ENCODE measurements around the gene PDE1C.

PDE1C gene

GRCh38 chr7:32059289-32060011 lies 10.8 kb downstream of the PDE1C start:
- Histone ChIP-seq H3K4me3 (ENCODE audit: low read length) (no peak overlapping the region), H3K36me3 (ENCODE audit: control insufficient read depth, low read depth, low read length) (no peaks in the 10 kb centered on the region), H3K9me3 (ENCODE audit: control insufficient read depth, low read depth, low read length) (no peaks in the 10 kb centered on the region), H3K27me3 (ENCODE audit: control insufficient read depth, insufficient read depth, low read length) (peaks cover 7% of the 10 kb centered on the region), H3K27ac (ENCODE audit: low read length) (no peak overlapping the region), H3K9ac (ENCODE audit: low read length) (no peak overlapping the region), H3K4me1 (ENCODE audit: control insufficient read depth, low read depth, low read length) (peaks cover 14% of the 10 kb centered on the region)

DNA sequence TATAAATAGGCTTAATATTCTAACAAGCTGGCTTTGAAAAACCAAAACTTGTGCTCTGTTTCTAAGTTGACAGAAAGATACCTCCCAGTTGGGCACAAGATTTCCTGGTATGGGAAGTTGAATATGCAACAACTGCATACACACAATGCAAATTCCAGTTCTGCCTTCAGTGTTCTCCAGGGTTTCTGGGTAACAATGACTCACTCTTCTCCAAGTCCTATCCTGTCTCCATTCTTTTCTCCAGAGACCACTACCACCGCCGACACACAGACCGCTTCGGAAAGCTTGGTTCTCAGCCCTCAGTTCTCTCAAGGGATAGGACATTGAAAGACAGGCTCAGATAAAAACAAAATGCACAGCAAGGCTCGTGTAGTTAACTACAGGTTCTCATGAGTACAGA lies 12.2 kb downstream of the PDE1C start:
- Histone ChIP-seq H3K9ac (ENCODE audit: low read length) (no peak overlapping the region), H3K4me1 (ENCODE audit: control insufficient read depth, low read depth, low read length) (peaks cover 14% of the 10 kb centered on the region), H3K27me3 (ENCODE audit: control insufficient read depth, insufficient read depth, low read length) (peaks cover 7% of the 10 kb centered on the region), H3K4me3 (ENCODE audit: low read length) (no peak overlapping the region), H3K9me3 (ENCODE audit: control insufficient read depth, low read depth, low read length) (no peaks in the 10 kb centered on the region), H3K27ac (ENCODE audit: low read length) (no peak overlapping the region), H3K36me3 (ENCODE audit: control insufficient read depth, low read depth, low read length) (no peaks in the 10 kb centered on the region)

GRCh38 chr7:32056767-32057166 lies 13.4 kb downstream of the PDE1C start:
- Histone ChIP-seq H3K4me1 (ENCODE audit: control insufficient read depth, low read depth, low read length) (peaks cover 14% of the 10 kb centered on the region), H3K27me3 (ENCODE audit: control insufficient read depth, insufficient read depth, low read length) (no peaks in the 10 kb centered on the region), H3K9me3 (ENCODE audit: control insufficient read depth, low read depth, low read length) (no peaks in the 10 kb centered on the region), H3K4me3 (ENCODE audit: low read length) (no peak overlapping the region), H3K9ac (ENCODE audit: low read length) (no peak overlapping the region), H3K36me3 (ENCODE audit: control insufficient read depth, low read depth, low read length) (no peaks in the 10 kb centered on the region), H3K27ac (ENCODE audit: low read length) (no peak overlapping the region)

- Histone ChIP-seq H3K4me3 (ENCODE audit: low read length) (no peak overlapping the region), H3K9me3 (ENCODE audit: control insufficient read depth, low read depth, low read length) (no peaks in the 10 kb centered on the region), H3K4me1 (ENCODE audit: control insufficient read depth, low read depth, low read length) (peaks cover 2% of the 10 kb centered on the region), H3K27ac (ENCODE audit: low read length) (no peak overlapping the region), H3K36me3 (ENCODE audit: control insufficient read depth, low read depth, low read length) (no peaks in the 10 kb centered on the region), H3K9ac (ENCODE audit: low read length) (no peak overlapping the region), H3K27me3 (ENCODE audit: control insufficient read depth, insufficient read depth, low read length) (no peaks in the 10 kb centered on the region)
These were observed 17.0 kb downstream of the PDE1C start for GRCh38 chr7:32053204-32053603.

DNA sequence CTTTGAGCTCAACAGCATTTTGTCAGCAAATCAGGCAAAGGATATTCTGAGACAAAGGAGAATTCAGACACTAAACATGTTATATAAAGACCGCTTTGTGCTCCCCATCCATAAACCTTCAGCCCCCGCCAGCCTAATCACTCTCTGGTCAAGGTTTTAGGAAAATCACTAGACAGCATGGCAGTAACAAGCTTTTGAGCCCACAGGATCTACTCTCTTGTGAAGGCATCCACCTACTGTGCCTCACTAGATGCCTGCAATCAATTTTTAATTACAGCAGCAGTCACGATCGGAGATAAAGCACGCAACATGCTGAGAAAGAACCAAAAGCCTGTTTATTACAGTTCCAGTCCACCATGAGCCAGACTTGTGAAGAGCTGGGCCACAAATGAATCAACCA lies 19.1 kb downstream of the PDE1C start:
- no peaks in the 10 kb centered on the region for H3K27me3 ChIP-seq (ENCODE audit: control insufficient read depth, insufficient read depth, low read length)
- H3K27ac ChIP-seq (ENCODE audit: low read length) = no peak overlapping the region
- H3K4me1 ChIP-seq (ENCODE audit: control insufficient read depth, low read depth, low read length) = no peaks in the 10 kb centered on the region
- H3K36me3 ChIP-seq (ENCODE audit: control insufficient read depth, low read depth, low read length) = no peaks in the 10 kb centered on the region
- H3K9me3 ChIP-seq (ENCODE audit: control insufficient read depth, low read depth, low read length) = no peaks in the 10 kb centered on the region
- no peak overlapping the region for H3K4me3 ChIP-seq (ENCODE audit: low read length)
- H3K9ac ChIP-seq (ENCODE audit: low read length) = no peak overlapping the region

DNA sequence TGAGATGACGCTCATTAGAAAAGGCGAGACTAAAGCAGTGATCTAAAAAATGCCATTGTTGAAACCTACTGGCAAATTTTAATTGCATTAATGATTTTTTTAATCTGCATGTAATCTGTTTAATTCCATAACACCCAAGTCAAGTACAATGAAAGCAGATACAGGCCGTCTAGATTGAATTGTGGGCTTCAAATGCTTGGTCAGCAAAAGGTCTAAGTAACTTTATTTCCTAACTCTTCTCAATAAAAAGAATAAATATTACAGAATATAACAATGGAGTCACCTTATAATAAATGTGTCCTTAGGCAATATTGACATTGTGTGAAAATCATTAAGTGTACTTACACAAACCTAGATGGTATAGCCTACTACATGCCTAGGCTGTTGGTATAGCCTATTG lies 20.6 kb downstream of the PDE1C start:
- Histone ChIP-seq H3K9me3 (ENCODE audit: control insufficient read depth, low read depth, low read length) (no peaks in the 10 kb centered on the region), H3K27me3 (ENCODE audit: control insufficient read depth, insufficient read depth, low read length) (no peaks in the 10 kb centered on the region), H3K27ac (ENCODE audit: low read length) (no peak overlapping the region), H3K9ac (ENCODE audit: low read length) (no peak overlapping the region), H3K4me1 (ENCODE audit: control insufficient read depth, low read depth, low read length) (peaks cover 2% of the 10 kb centered on the region), H3K4me3 (ENCODE audit: low read length) (no peak overlapping the region), H3K36me3 (ENCODE audit: control insufficient read depth, low read depth, low read length) (no peaks in the 10 kb centered on the region)

DNA sequence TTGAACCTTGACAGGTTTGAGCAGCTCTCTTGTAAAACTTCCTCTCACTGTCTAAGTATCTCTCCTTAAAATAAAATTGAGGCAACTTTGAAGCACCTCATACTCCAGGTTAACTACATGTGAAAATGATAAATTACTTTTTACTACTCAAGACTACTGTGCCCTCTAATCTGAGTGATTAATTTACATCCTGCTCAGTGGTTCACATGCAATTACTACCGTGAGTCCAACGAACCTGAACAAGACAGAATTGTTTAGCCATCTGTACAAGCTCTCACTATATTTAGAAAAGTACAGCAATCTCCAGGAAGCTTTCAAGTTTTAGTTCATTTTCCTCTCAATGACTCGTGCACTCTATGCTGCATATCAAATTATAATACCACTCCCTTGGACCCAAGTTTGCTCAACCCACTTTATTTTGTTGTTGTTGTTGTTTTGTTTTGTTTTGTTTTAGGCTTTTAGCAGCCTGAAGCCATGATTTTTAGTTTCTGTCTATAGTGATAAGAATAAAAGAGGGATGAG lies 21.2 kb downstream of the PDE1C start:
- H3K4me3 ChIP-seq (ENCODE audit: low read length) = no peak overlapping the region
- peaks cover 2% of the 10 kb centered on the region for H3K4me1 ChIP-seq (ENCODE audit: control insufficient read depth, low read depth, low read length)
- no peaks in the 10 kb centered on the region for H3K9me3 ChIP-seq (ENCODE audit: control insufficient read depth, low read depth, low read length)
- H3K36me3 ChIP-seq (ENCODE audit: control insufficient read depth, low read depth, low read length) = no peaks in the 10 kb centered on the region
- H3K9ac ChIP-seq (ENCODE audit: low read length) = no peak overlapping the region
- no peak overlapping the region for H3K27ac ChIP-seq (ENCODE audit: low read length)
- no peaks in the 10 kb centered on the region for H3K27me3 ChIP-seq (ENCODE audit: control insufficient read depth, insufficient read depth, low read length)

DNA sequence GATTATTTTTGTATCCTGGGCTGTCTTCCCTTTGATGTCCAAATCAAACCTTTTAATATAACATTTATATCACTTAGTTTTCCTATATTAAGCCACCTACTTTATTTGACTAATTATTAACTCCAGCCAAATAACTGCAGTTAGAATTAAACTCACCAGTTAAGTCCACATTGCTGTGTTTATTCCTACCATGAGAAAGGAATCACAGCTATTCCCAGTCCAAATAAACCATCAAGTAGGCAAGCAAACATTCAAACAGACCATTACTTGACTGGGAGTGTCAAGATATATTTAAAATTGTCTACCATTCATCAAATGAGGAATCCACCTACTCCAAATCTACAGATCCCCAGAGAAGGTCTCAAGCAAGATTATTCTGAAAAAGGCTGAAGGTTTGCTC lies 22.4 kb downstream of the PDE1C start:
- Histone ChIP-seq H3K9ac (ENCODE audit: low read length) (no peak overlapping the region), H3K27ac (ENCODE audit: low read length) (no peak overlapping the region), H3K27me3 (ENCODE audit: control insufficient read depth, insufficient read depth, low read length) (no peaks in the 10 kb centered on the region), H3K4me3 (ENCODE audit: low read length) (no peak overlapping the region), H3K36me3 (ENCODE audit: control insufficient read depth, low read depth, low read length) (no peaks in the 10 kb centered on the region), H3K4me1 (ENCODE audit: control insufficient read depth, low read depth, low read length) (peaks cover 2% of the 10 kb centered on the region), H3K9me3 (ENCODE audit: control insufficient read depth, low read depth, low read length) (no peaks in the 10 kb centered on the region)

GRCh38 chr7:32047075-32047474 lies 23.1 kb downstream of the PDE1C start:
- Histone ChIP-seq H3K9ac (ENCODE audit: low read length) (no peak overlapping the region), H3K36me3 (ENCODE audit: control insufficient read depth, low read depth, low read length) (no peaks in the 10 kb centered on the region), H3K4me1 (ENCODE audit: control insufficient read depth, low read depth, low read length) (peaks cover 2% of the 10 kb centered on the region), H3K9me3 (ENCODE audit: control insufficient read depth, low read depth, low read length) (no peaks in the 10 kb centered on the region), H3K4me3 (ENCODE audit: low read length) (no peak overlapping the region), H3K27me3 (ENCODE audit: control insufficient read depth, insufficient read depth, low read length) (no peaks in the 10 kb centered on the region), H3K27ac (ENCODE audit: low read length) (no peak overlapping the region)

DNA sequence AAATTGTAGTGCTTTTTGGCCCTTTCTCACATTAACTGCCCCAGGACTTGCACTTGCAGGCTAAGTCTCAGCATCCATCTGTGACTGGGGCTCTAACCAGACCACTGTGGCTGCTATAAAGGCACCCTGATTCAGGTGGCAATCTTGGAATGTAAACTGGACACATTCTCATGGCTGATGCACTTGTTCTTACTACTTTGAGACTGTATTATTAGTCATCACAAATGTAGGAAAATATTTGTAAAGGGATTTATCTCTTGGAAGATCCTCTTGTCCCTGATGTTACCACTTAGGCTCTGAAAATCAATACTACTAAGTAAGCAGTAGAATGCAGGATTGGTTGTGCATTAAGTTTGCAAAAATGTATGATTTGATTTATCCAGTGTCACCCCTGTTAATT lies 25.0 kb downstream of the PDE1C start:
- H3K9ac ChIP-seq (ENCODE audit: low read length) = no peak overlapping the region
- H3K4me1 ChIP-seq (ENCODE audit: control insufficient read depth, low read depth, low read length) = peaks cover 2% of the 10 kb centered on the region
- H3K27me3 ChIP-seq (ENCODE audit: control insufficient read depth, insufficient read depth, low read length) = no peaks in the 10 kb centered on the region
- H3K36me3 ChIP-seq (ENCODE audit: control insufficient read depth, low read depth, low read length) = no peaks in the 10 kb centered on the region
- H3K27ac ChIP-seq (ENCODE audit: low read length) = no peak overlapping the region
- H3K9me3 ChIP-seq (ENCODE audit: control insufficient read depth, low read depth, low read length) = no peaks in the 10 kb centered on the region
- no peak overlapping the region for H3K4me3 ChIP-seq (ENCODE audit: low read length)

DNA sequence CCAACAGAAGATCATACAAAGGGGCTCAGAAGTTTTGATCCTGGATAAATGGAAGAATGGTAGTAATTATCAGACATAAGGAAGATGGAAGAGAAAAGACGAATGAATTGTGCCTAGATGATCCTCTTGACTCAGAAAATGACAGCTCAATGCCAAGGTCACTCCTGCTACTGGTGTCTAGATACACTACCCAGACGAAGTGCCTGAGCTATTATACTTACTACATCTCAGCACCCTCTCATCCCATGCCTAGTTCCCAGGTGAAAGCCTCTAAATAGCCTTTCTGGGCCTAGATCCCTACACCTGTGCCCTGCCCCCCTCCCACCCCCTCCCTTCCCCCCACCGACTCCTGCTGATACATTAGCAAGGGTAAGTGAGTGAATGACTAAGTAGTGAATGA lies 25.5 kb downstream of the PDE1C start:
- H3K4me1 ChIP-seq (ENCODE audit: control insufficient read depth, low read depth, low read length) = peaks cover 2% of the 10 kb centered on the region
- no peaks in the 10 kb centered on the region for H3K27me3 ChIP-seq (ENCODE audit: control insufficient read depth, insufficient read depth, low read length)

DNA sequence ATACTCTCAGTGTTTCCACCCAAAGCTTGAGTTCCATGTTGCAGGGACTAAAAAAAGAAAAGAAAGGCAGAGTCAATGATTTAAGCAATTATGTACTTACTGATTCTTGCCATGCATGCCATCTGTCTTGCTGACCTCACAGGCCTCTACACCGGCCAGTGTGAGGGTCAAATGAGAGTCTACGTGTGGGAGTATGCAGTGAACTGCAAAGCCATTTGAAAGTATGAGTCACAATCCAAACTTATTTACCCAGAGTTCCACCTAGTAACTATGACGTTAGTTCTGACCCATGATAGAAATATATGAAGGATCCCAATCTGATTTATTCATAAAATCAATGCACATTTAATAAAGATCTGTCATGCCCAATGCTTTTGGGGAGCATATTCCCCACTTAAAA lies 26.5 kb downstream of the PDE1C start:
- no peaks in the 10 kb centered on the region for H3K27me3 ChIP-seq (ENCODE audit: control insufficient read depth, insufficient read depth, low read length)
- no peak overlapping the region for H3K27ac ChIP-seq (ENCODE audit: low read length)
- no peaks in the 10 kb centered on the region for H3K9me3 ChIP-seq (ENCODE audit: control insufficient read depth, low read depth, low read length)
- no peaks in the 10 kb centered on the region for H3K36me3 ChIP-seq (ENCODE audit: control insufficient read depth, low read depth, low read length)
- peaks cover 2% of the 10 kb centered on the region for H3K4me1 ChIP-seq (ENCODE audit: control insufficient read depth, low read depth, low read length)
- H3K4me3 ChIP-seq (ENCODE audit: low read length) = no peak overlapping the region
- H3K9ac ChIP-seq (ENCODE audit: low read length) = no peak overlapping the region

More for the DNA sequence above, 25.5 kb downstream of the PDE1C start:
- Histone ChIP-seq H3K36me3 (ENCODE audit: control insufficient read depth, low read depth, low read length) (no peaks in the 10 kb centered on the region), H3K4me3 (ENCODE audit: low read length) (no peak overlapping the region), H3K9ac (ENCODE audit: low read length) (no peak overlapping the region), H3K27ac (ENCODE audit: low read length) (no peak overlapping the region), H3K9me3 (ENCODE audit: control insufficient read depth, low read depth, low read length) (no peaks in the 10 kb centered on the region)

All from iPS-18a (cell line).